ENCODE data around the gene GALNTL6.

DNA sequence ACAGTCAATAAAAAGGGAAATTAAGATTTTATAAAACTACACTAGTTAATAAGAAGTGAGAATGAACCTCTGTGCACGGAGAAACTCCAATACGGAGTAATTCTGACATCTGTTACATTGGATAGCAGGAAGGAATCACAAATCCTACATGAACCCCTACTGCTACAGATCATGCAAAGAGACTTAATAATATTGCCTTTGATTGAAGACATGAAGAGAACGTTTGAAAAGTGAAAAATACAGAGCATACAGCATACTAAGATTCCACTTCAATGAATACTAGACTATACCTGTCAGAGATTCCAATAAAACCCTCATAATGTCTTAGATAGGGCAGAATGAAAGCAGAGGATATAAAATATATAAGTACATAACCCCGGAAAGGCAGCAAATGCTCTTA is 995.0 kb downstream of the GALNTL6 start:
- no peak for TF ChIP-seq POLR2A (IDR thresholded peaks at IDR 0.05; ENCODE audit: borderline replicate concordance, extremely low read depth, insufficient read depth, insufficient read length)
- no peak for TF ChIP-seq CEBPB (IDR thresholded peaks at IDR 0.05; ENCODE audit: low read depth)
- TF ChIP-seq, protein P1, sequence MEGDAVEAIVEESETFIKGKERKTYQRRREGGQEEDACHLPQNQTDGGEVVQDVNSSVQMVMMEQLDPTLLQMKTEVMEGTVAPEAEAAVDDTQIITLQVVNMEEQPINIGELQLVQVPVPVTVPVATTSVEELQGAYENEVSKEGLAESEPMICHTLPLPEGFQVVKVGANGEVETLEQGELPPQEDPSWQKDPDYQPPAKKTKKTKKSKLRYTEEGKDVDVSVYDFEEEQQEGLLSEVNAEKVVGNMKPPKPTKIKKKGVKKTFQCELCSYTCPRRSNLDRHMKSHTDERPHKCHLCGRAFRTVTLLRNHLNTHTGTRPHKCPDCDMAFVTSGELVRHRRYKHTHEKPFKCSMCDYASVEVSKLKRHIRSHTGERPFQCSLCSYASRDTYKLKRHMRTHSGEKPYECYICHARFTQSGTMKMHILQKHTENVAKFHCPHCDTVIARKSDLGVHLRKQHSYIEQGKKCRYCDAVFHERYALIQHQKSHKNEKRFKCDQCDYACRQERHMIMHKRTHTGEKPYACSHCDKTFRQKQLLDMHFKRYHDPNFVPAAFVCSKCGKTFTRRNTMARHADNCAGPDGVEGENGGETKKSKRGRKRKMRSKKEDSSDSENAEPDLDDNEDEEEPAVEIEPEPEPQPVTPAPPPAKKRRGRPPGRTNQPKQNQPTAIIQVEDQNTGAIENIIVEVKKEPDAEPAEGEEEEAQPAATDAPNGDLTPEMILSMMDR (IDR thresholded peaks at IDR 0.05 in 2 of 3, conservative IDR thresholded peaks at IDR 0.05 in 1 of 3; ENCODE audit: borderline replicate concordance in 1 of 3, insufficient read depth in 1 of 3, low read depth in 2 of 3, low read length in 2 of 3): no peak
- TF ChIP-seq SP1 (IDR thresholded peaks at IDR 0.05; ENCODE audit: low read depth): no peak
- TF ChIP-seq, protein P2, sequence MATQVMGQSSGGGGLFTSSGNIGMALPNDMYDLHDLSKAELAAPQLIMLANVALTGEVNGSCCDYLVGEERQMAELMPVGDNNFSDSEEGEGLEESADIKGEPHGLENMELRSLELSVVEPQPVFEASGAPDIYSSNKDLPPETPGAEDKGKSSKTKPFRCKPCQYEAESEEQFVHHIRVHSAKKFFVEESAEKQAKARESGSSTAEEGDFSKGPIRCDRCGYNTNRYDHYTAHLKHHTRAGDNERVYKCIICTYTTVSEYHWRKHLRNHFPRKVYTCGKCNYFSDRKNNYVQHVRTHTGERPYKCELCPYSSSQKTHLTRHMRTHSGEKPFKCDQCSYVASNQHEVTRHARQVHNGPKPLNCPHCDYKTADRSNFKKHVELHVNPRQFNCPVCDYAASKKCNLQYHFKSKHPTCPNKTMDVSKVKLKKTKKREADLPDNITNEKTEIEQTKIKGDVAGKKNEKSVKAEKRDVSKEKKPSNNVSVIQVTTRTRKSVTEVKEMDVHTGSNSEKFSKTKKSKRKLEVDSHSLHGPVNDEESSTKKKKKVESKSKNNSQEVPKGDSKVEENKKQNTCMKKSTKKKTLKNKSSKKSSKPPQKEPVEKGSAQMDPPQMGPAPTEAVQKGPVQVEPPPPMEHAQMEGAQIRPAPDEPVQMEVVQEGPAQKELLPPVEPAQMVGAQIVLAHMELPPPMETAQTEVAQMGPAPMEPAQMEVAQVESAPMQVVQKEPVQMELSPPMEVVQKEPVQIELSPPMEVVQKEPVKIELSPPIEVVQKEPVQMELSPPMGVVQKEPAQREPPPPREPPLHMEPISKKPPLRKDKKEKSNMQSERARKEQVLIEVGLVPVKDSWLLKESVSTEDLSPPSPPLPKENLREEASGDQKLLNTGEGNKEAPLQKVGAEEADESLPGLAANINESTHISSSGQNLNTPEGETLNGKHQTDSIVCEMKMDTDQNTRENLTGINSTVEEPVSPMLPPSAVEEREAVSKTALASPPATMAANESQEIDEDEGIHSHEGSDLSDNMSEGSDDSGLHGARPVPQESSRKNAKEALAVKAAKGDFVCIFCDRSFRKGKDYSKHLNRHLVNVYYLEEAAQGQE (IDR thresholded peaks at IDR 0.05; ENCODE audit: low read depth): no peak
- TF ChIP-seq EZH2 (IDR thresholded peaks at IDR 0.05): no peak
- no peak for TF ChIP-seq SIN3A (IDR thresholded peaks at IDR 0.05; ENCODE audit: low read depth)
- TF ChIP-seq YY1 (IDR thresholded peaks at IDR 0.05; ENCODE audit: extremely low read depth, insufficient replicate concordance, low read depth, low read length): no peak
- TF ChIP-seq ZNF274 (IDR thresholded peaks at IDR 0.05; ENCODE audit: low read depth, low read length): no peak
- TF ChIP-seq RAD21 (IDR thresholded peaks at IDR 0.05; ENCODE audit: low read depth): no peak
- no peak for TF ChIP-seq EZH2phosphoT487 (IDR thresholded peaks at IDR 0.05; ENCODE audit: borderline replicate concordance)
- no peak for TF ChIP-seq ELF1 (IDR thresholded peaks at IDR 0.05; ENCODE audit: borderline replicate concordance, low read depth)
